GM13976 (cell line): Measurements from ENCODE around the gene CDH22.

Source experiments
- DNase-seq: peaks from one replicate; pipeline ENCODE4 v3.0.0; 2012; ENCODE audit warnings: low spot score
- in situ Hi-C: fragments of 300-500 bp; cut with MboI; formaldehyde crosslinking; loops from one replicate; pipeline ENCODE4 v1.12.0; 2022; ENCODE audit warnings: low sequenced_read_pairs, mixed read lengths, inconsistent platforms; ENCODE audit not compliant: unreplicated experiment
- TF ChIP-seq, protein P1 (sequence below): IDR thresholded peaks from 2 replicates; pipeline ENCODE4 v1.5.1; 2012; ENCODE audit warnings: borderline replicate concordance, mild to moderate bottlenecking; ENCODE audit not compliant: insufficient read depth; ENCODE audit errors: extremely low read depth, missing control alignments, control extremely low read depth

Gene CDH22

DNA sequence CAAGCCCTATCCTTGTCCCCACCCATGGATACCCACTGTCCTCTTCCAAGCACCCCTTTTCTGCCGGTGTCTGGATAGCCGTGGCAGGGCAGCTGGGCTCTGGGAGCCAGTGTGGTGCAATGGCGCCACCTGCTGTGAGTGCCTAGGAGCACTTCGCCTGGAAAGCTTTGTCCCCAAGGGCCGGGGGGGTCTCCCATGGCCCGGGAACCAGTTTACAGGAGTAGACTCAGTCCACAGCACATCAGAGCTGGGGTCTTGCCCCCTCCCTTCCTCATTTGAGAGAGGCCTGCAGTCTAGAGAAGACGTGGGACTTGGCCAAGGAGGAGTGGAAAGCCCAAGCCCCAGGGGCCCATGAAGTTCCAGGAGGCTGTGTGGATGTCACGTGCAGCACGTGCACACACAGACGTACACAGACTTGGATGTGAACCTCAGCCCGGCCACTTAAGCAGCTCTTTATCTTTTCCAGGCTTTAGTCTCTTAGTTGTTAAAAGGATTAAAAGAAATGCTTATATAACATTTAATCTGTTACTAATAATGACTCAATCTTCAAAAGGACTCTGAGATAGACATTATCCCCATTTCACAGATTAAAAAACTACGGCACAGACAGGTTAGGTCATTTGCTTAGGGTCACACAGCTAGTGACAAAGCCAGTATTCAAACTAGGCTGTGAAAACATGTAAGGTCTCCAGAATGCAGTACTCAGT lies 40.9 kb upstream of the CDH22 start:
- in situ Hi-C loops = no loop called here
- peak; percentile 80 for DNase-seq
- TF ChIP-seq, protein P1, sequence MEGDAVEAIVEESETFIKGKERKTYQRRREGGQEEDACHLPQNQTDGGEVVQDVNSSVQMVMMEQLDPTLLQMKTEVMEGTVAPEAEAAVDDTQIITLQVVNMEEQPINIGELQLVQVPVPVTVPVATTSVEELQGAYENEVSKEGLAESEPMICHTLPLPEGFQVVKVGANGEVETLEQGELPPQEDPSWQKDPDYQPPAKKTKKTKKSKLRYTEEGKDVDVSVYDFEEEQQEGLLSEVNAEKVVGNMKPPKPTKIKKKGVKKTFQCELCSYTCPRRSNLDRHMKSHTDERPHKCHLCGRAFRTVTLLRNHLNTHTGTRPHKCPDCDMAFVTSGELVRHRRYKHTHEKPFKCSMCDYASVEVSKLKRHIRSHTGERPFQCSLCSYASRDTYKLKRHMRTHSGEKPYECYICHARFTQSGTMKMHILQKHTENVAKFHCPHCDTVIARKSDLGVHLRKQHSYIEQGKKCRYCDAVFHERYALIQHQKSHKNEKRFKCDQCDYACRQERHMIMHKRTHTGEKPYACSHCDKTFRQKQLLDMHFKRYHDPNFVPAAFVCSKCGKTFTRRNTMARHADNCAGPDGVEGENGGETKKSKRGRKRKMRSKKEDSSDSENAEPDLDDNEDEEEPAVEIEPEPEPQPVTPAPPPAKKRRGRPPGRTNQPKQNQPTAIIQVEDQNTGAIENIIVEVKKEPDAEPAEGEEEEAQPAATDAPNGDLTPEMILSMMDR = peak; percentile 75

DNA sequence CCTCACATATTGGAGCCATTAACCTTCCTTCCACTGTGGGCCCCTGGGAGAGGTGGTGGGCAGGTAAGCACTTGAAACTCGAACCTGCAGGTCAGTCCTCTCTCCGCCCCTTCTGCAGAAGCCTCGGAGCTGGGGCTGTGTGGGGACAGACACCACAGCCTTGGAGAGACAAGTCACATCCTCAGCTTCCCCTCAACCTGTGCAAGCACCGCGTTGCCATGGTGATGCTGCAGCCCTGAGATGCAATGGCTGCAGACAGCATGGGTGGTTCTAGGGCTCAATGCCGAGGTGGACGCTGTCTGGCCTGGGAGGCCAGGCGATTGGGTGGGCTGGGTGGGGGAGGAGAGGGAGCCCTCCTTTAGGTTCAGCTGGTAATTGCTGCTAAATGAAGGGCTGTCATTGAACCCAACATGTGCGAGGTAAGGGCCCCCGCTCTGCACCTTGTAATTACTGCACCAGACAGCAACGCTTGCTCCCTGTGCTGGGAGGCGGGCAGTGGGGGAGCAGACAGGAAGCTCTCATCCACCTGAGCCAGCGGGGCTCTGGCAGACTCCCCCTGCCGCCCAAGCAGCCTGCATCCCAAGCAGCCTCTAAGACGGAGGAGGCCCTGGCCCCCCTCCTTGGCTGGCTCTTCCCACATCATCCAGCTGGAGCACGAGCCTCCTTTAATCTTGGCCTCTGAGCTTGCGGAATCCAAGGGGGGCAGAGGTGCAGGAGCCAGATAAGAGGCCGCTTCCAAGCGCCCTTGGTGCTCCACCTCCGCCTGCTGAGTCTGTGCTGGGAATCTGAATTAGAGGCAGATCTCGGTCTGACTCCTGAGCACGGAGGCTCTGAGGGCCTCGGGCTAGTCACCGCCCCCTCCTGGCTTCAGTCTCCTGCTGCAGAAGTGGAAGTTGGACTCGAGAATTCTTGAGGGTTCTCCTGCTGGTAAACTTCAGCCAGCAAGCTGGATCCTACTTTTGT lies 39.8 kb upstream of the CDH22 start:
- in situ Hi-C loops = no loop called here
- DNase-seq = no peak

DNA sequence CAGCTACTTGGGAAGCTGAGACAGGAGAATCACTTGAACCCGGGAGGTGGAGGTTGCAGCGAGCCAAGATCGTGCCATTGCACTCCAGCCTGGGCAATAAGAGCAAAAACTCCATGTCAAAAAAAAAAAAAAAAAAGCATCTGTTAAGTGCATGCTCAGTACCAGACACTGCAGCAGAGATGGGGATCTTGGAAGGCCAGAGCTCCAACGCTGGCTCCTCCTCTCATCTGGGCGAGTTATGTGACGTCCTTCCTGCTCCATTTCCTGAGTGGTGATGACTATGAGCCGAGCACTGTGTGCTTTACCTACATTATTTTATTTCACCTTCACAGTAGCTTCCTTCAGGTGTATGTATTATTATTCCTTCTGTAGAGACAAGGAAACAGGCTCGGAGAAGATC lies 38.5 kb upstream of the CDH22 start:
- TF ChIP-seq, protein P1 = no peak
- in situ Hi-C loops = no loop called here
- no peak for DNase-seq

More for the DNA sequence above, 39.8 kb upstream of the CDH22 start:
- TF ChIP-seq, protein P1 = no peak

DNA sequence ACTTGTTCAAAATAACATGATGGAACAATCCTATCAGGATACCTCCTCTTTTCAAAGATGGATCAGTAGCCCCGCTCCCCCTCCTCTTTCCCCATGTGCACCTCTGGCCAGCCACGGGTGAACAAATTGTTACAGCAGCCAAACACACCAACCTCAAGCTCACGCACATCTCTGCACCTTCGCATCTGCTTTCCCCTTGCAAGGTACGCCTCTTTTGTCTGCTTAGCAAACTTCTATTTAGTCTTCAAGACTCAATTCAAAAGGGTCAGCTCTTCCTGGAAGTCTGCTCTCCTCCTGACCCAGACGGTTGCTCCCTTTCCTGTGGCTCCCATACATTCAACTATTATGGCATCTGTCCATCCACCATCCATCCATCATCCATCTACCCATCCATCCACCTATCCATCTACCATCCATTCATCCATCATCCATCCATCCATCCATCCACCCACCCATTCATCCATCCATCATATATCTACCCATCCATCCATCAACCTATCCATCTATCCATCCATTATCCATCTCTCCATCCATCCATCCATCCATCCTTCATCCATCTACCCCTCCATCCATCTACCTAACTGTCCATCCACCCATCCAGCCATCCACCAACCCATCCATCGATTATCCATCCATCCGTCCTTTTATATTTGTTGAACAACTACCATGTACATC lies 36.3 kb upstream of the CDH22 start:
- in situ Hi-C loops = no loop called here
- TF ChIP-seq, protein P1 = no peak
- DNase-seq = no peak

DNA sequence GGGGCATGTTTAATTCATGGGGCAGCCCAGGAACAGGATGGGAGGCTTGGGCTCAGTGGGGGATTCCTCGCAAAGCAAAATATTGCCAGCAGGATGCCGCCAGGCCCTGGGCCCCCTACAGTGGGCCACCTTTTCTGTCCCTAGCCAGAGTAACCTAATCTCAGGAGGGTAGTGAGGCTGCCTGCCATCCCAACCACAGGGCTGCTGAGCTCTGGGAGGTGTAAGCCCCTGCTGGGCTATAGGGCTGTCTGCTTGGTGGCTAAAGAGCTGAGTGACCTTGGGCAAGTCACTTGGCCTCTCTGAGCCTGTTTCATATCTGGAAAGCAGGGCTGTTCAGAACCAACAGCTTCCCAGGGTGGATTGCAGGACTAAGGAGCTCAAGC lies 35.7 kb upstream of the CDH22 start:
- in situ Hi-C loops = no loop called here
- TF ChIP-seq, protein P1 = no peak
- no peak for DNase-seq

DNA sequence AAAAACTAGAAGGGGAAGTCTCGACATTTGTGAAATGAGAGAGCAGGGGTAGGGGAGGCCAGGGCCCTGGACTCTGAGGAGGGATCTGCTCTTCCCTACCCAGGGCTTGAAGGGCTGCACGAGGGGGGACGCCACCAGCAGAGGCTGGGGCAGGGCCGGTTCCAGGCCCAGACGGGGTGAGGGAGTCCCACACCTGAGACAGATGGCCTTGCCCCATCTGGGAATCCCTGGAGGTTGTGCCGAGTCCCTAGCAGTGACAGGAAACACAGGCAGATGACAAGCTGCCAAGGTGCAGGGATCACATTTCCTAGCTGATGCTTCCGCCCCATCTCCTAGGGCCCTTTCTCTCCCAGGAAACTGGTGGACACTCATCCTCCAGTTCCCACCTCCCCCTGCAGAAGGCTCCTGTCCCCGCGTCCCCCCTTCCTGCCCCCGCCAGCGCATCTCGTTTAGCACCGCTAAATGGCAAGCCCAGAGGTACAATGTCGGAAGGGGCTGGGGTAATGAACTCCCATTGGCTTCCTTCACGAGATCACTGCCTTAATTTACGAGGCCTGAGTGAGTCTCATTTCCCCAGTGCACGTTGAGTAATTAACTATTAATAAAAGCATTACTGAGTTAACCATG lies 35.2 kb upstream of the CDH22 start:
- in situ Hi-C loops = no loop called here
- TF ChIP-seq, protein P1 = no peak
- no peak for DNase-seq
